Smooth muscle cell (in vitro differentiated cells): Measurements from ENCODE around the gene PRLR. TPM values are rescaled to one million over a fixed set of nuclear protein-coding genes. Genes with fewer than 3 reads are reported as not detected.

ENCODE experiments used
- DNase-seq: peaks from one replicate; lab custom pipeline; 2025; ENCODE audit not compliant: unreplicated experiment; lab: John Stamatoyannopoulos, UW
- H2AFZ ChIP-seq: fragments of 200-600 bp; sonication (generic); 2 replicates; pipeline ENCODE4 v1.6.0; 2016; ENCODE audit warnings: antibody characterized with exemption, low read depth, mild to moderate bottlenecking
- H3F3A ChIP-seq: fragments of 200-600 bp; sonication (generic); 2 replicates; pipeline ENCODE4 v1.6.0; 2017; ENCODE audit warnings: antibody characterized with exemption, low read depth
- H3K27ac ChIP-seq: fragments of 200-600 bp; sonication (generic); 2 replicates; pipeline ENCODE4 v1.5.1; 2016; ENCODE audit warnings: low read depth, mild to moderate bottlenecking
- H3K27me3 ChIP-seq: fragments of 200-600 bp; sonication (generic); 2 replicates; pipeline ENCODE4 v1.6.1; 2016; ENCODE audit warnings: low read depth, mild to moderate bottlenecking
- H3K36me3 ChIP-seq: fragments of 200-600 bp; sonication (generic); 2 replicates; pipeline ENCODE4 v1.5.1; 2016; ENCODE audit warnings: low read depth
- H3K4me1 ChIP-seq: fragments of 200-600 bp; sonication (generic); 2 replicates; pipeline ENCODE4 v1.5.1; 2016; ENCODE audit warnings: low read depth
- H3K4me2 ChIP-seq: fragments of 200-600 bp; sonication (generic); 2 replicates; pipeline ENCODE4 v1.6.0; 2016; ENCODE audit warnings: mild to moderate bottlenecking
- H3K4me3 ChIP-seq: fragments of 200-600 bp; sonication (generic); 2 replicates; pipeline ENCODE4 v1.5.1; 2016; ENCODE audit warnings: mild to moderate bottlenecking
- H3K79me2 ChIP-seq: fragments of 200-600 bp; sonication (generic); 2 replicates; pipeline ENCODE4 v1.6.0; 2016; ENCODE audit warnings: low read depth, mild to moderate bottlenecking
- H3K9ac ChIP-seq: fragments of 200-600 bp; sonication (generic); 2 replicates; pipeline ENCODE4 v1.6.0; 2016; ENCODE audit warnings: low read depth
- H3K9me3 ChIP-seq: fragments of 200-600 bp; sonication (generic); replicated peaks from 2 replicates; pipeline ENCODE4 v1.5.1; 2016; ENCODE audit warnings: low read depth
- H4K20me1 ChIP-seq: fragments of 200-600 bp; sonication (generic); 2 replicates; pipeline ENCODE4 v1.6.0; 2016; ENCODE audit warnings: low read depth
- CTCF ChIP-seq: fragments of 200-600 bp; sonication (generic); IDR thresholded peaks from 2 replicates; pipeline ENCODE4 v1.5.1; 2017; ENCODE audit warnings: borderline replicate concordance, mild to moderate bottlenecking, antibody characterized with exemption; ENCODE audit not compliant: insufficient read depth, poor library complexity, severe bottlenecking
- WGBS: methylation state at CpG from one replicate; pipeline ENCODE4 v1.1.7; 2016; ENCODE audit warnings: low lambda C conversion rate; 5-methylcytosine and 5-hydroxymethylcytosine counted together
- polyA plus RNA-seq: library from polyadenylated mRNA; unstranded; fragments of >200 nt; fragmentation: Nextera tagmentation; extraction: Ambion mirVana; gene quantifications from 2 replicates; pipeline ENCODE4 v1.2.1, GENCODE V29; 2016
- total RNA-seq: library from RNA; depleted of rRNA; stranded (reverse); fragments of >200 nt; gene quantifications from 2 replicates; pipeline ENCODE4 v1.2.3, GENCODE V29; 2014

Gene PRLR
- total and polyA plus RNA-seq, 2 experiments from 2014 or later, result 2.3 to 47.4 TPM

- no peak for DNase-seq
- no peak overlapping the region for H2AFZ ChIP-seq
- 88% methylated on average over 1 of the region's 1 CpG for WGBS
- H3K9ac ChIP-seq, result no peak overlapping the region
- H3K36me3 ChIP-seq, result no peaks in the 10 kb centered on the region
- no peaks in the 10 kb centered on the region for H3K79me2 ChIP-seq
- no peak for TF ChIP-seq CTCF
- no peaks in the 10 kb centered on the region for H3K9me3 ChIP-seq
- no peak overlapping the region for H3K4me2 ChIP-seq
- H3K27ac ChIP-seq, result no peak overlapping the region
- H3F3A ChIP-seq, result no peaks in the 10 kb centered on the region
- no peaks in the 10 kb centered on the region for H4K20me1 ChIP-seq
- peaks cover 4% of the 10 kb centered on the region for H3K4me1 ChIP-seq
- no peak overlapping the region for H3K4me3 ChIP-seq
- H3K27me3 ChIP-seq, result no peaks in the 10 kb centered on the region
Observed at GRCh38 chr5:35096932-35097331, 133.4 kb downstream of the PRLR start.

GRCh38 chr5:35096216-35096615, 134.1 kb downstream of the PRLR start:
- Histone ChIP-seq H3K9me3 (no peaks in the 10 kb centered on the region), H4K20me1 (no peaks in the 10 kb centered on the region)
- DNase-seq, result no peak

GRCh38 chr5:35095366-35095765, 134.9 kb downstream of the PRLR start:
- H4K20me1 ChIP-seq, result no peaks in the 10 kb centered on the region
- H3K4me2 ChIP-seq, result no peak overlapping the region
- H3K9me3 ChIP-seq, result no peaks in the 10 kb centered on the region
- H3K4me3 ChIP-seq, result no peak overlapping the region
- no peak overlapping the region for H2AFZ ChIP-seq
- H3K9ac ChIP-seq, result no peak overlapping the region
- peaks cover 4% of the 10 kb centered on the region for H3K4me1 ChIP-seq
- DNase-seq, result no peak
- H3K79me2 ChIP-seq, result no peaks in the 10 kb centered on the region
- TF ChIP-seq CTCF, result no peak
- no peaks in the 10 kb centered on the region for H3K27me3 ChIP-seq
- WGBS, result 89% methylated on average over 3 of the region's 3 CpGs
- no peaks in the 10 kb centered on the region for H3K36me3 ChIP-seq
- H3F3A ChIP-seq, result no peaks in the 10 kb centered on the region
- H3K27ac ChIP-seq, result no peak overlapping the region

More at GRCh38 chr5:35096216-35096615, 134.1 kb downstream of the PRLR start:
- TF ChIP-seq CTCF, result no peak
- Histone ChIP-seq H3K27me3 (no peaks in the 10 kb centered on the region), H3K36me3 (no peaks in the 10 kb centered on the region), H3K27ac (no peak overlapping the region), H3K4me3 (no peak overlapping the region), H3K4me1 (peaks cover 4% of the 10 kb centered on the region), H3F3A (no peaks in the 10 kb centered on the region), H3K9ac (no peak overlapping the region), H2AFZ (no peak overlapping the region), H3K4me2 (no peak overlapping the region), H3K79me2 (no peaks in the 10 kb centered on the region)
- 85% methylated on average over 3 of the region's 3 CpGs for WGBS

GRCh38 chr5:35094948-35095347, 135.3 kb downstream of the PRLR start:
- no peaks in the 10 kb centered on the region for H3F3A ChIP-seq
- no peak overlapping the region for H3K4me2 ChIP-seq
- H3K27me3 ChIP-seq, result no peaks in the 10 kb centered on the region
- no peaks in the 10 kb centered on the region for H3K79me2 ChIP-seq
- no peaks in the 10 kb centered on the region for H3K36me3 ChIP-seq
- no peak for DNase-seq
- 77% methylated on average over 3 of the region's 3 CpGs for WGBS
- H3K9me3 ChIP-seq, result no peaks in the 10 kb centered on the region
- no peak overlapping the region for H2AFZ ChIP-seq
- H3K4me3 ChIP-seq, result no peak overlapping the region
- peaks cover 4% of the 10 kb centered on the region for H3K4me1 ChIP-seq
- H3K27ac ChIP-seq, result no peak overlapping the region
- no peaks in the 10 kb centered on the region for H4K20me1 ChIP-seq
- no peak for TF ChIP-seq CTCF
- H3K9ac ChIP-seq, result no peak overlapping the region
